ENCODE measurements around the gene SLC41A3.

SLC41A3 gene

DNA sequence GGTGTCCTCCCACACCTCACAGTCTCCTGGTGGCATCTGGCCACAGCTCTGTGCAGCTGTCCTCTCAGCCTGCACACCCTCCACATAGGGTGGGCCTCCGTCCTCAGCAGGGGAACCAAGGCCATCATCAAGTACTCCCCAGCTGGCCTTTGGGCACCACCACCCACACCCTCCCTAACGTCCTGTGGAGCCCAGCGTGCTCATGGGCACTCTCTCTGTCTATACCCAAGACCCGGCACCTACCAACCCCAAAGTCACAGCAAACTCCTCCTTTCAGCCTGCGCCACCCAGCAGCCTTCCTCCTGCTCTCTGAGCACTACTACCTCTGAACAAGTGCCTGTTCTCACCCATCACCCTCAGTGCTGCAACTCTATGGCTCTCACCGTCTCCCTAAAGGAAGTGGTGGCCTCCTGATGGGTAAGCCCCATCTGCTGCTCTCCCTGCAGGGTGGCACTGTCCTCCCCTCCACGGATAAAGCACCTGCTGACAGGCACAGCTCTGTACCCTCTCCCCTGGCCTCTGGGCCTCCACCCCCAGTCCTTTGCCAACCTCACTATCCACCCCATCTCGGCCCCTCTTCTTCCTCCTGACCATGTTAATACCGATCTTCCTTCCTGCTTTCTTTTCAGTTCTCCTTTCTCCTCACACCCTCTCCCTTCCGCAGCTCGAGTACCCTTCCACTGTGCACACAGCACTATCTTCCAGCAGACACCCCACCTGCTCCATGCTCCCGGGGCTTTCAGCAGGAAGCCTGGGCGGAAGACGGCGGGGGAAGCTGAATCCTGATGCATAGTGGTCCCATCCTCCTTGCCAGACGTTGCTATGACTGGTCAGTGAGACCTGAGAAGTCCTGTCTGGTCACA lies 31.5 kb downstream of the SLC41A3 start:
- H3K4me3 ChIP-seq (ENCODE audit: low read depth, low read length) = no peak overlapping the region
- no peak for DNase-seq (ENCODE audit: low read depth)
- TF ChIP-seq, protein P1, sequence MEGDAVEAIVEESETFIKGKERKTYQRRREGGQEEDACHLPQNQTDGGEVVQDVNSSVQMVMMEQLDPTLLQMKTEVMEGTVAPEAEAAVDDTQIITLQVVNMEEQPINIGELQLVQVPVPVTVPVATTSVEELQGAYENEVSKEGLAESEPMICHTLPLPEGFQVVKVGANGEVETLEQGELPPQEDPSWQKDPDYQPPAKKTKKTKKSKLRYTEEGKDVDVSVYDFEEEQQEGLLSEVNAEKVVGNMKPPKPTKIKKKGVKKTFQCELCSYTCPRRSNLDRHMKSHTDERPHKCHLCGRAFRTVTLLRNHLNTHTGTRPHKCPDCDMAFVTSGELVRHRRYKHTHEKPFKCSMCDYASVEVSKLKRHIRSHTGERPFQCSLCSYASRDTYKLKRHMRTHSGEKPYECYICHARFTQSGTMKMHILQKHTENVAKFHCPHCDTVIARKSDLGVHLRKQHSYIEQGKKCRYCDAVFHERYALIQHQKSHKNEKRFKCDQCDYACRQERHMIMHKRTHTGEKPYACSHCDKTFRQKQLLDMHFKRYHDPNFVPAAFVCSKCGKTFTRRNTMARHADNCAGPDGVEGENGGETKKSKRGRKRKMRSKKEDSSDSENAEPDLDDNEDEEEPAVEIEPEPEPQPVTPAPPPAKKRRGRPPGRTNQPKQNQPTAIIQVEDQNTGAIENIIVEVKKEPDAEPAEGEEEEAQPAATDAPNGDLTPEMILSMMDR (conservative IDR thresholded peaks at IDR 0.05; ENCODE audit: low read depth, low read length) = no peak

DNA sequence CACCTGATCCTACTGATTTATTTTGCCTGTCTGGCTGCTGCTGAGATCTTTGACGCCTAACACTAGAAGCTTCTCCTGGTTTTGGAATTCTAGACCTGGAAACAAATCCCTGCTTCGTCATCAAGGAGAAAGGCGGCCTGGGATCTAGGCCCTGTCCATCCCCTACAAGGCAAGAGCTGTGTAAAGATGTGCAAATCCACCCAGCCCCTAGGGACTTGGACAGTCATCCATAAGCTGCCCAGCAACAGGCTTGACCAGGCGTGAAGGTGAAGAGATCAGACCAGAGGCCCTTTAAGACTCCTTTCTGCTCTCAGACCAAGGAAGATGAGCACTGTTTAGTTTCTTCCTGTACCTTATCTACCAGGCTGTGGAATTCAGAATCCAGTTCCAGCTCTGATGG lies 32.2 kb downstream of the SLC41A3 start:
- no peak overlapping the region for H3K4me3 ChIP-seq (ENCODE audit: low read depth, low read length)
- DNase-seq (ENCODE audit: low read depth) = no peak
- TF ChIP-seq, protein P1 (conservative IDR thresholded peaks at IDR 0.05; ENCODE audit: low read depth, low read length) = no peak

DNA sequence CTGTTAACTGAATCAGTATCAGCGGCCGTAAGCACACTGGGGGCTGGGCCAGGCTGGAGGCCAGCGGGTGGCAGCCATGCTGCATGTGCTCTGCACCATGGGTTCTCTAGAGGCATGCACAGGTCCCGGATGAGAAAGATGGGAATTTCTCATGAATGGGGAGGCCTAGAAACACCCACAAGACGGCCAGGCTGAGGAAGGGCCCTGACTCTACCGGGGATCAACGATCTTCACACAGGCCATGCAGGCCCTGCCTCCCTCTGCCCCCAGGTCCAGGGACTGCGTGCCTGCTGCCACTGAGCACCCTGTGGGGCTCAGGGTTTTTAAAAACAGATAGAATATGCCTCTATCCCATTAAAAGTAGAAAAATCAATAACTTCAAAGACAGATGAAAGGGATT lies 32.7 kb downstream of the SLC41A3 start:
- no peak for DNase-seq (ENCODE audit: low read depth)
- no peak overlapping the region for H3K4me3 ChIP-seq (ENCODE audit: low read depth, low read length)
- TF ChIP-seq, protein P1 (conservative IDR thresholded peaks at IDR 0.05; ENCODE audit: low read depth, low read length) = no peak

DNA sequence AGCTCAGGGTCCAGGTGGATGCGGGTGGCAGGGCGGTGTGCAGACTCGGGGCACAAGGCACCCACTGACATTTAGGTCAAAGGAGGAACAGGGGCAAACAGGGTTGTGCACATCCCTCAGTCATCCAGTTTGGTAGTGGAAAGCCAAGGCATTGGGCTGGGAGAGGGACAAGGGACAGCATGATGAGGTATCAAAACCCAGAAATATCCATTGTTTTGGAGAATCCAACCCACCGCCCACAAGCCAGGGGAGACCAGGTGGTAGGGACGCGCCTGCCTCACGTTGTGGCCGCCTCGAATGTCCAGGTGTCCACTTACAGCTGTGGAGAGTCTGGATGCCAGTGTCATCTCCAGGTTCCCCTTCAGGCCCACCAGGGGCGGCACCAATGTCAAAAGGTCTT lies 33.3 kb downstream of the SLC41A3 start:
- H3K4me3 ChIP-seq (ENCODE audit: low read depth, low read length) = no peak overlapping the region

DNA sequence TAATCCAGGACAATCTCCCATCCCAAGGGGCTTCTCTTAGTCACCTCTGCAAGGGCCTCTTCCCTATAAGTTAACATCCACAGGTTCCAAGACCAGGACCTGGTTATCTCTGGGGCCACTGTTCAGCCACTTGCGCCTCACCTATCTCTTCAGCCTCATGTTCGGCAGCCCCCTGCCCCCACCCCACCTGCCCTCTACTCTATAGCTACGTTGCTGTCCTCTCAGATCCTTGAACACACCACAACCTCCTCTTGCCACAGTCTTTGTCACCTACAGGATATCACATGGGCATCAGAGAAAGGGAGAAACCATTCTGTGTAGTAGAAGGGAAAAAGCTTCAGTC lies 33.9 kb downstream of the SLC41A3 start:
- H3K4me3 ChIP-seq (ENCODE audit: low read depth, low read length) = no peak overlapping the region
- TF ChIP-seq, protein P1 (conservative IDR thresholded peaks at IDR 0.05; ENCODE audit: low read depth, low read length) = no peak
- no peak for DNase-seq (ENCODE audit: low read depth)

More for the DNA sequence above, 33.3 kb downstream of the SLC41A3 start:
- TF ChIP-seq, protein P1 (conservative IDR thresholded peaks at IDR 0.05; ENCODE audit: low read depth, low read length) = no peak
- no peak for DNase-seq (ENCODE audit: low read depth)

DNA sequence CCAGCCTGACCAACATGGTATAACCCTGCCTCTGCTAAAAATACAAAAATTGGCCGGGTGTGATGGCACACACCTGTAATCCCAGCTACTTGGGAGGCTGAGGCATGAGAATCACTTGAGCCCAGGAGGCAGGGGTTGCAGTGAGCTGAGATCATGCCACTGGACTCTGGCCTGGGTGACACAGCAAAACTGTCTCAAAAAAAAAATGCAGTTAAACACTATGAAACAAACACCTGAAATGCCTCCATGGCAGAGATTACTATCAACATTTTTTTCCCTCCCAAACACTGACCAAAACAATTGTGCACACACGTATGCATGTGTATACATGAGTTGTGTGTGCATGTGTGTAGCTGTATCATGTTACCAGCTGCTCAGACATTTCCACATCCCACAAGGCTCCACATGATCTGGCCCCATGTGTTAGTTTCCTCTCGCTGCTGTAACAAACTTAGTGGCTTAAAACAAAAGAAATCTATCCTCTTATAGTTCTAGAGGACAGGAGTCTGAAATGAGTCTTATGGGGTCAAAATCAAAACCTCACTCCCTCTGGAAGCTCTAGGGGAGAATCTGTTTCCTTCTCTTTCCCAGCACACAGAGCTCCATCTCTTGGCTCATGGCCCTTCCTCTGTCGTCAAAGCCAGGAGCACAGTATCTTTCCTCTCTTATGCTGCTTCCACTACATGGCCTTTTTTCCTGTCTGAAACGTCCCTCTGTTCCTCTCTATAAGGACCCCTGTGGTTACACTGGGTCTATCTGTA lies 34.5 kb downstream of the SLC41A3 start:
- H3K4me3 ChIP-seq (ENCODE audit: low read depth, low read length) = no peak overlapping the region
- TF ChIP-seq, protein P1 (conservative IDR thresholded peaks at IDR 0.05; ENCODE audit: low read depth, low read length) = no peak
- DNase-seq (ENCODE audit: low read depth) = no peak

Measured in choroid plexus epithelial cell (primary cell).